ENCODE results near the gene SMYD3.
"Not testable (repeated sequence)": the region's sequence is repeated elsewhere in the genome, so short reads cannot be mapped to it uniquely, and the experiment has no call there.

Gene SMYD3

GRCh38 chr1:245776139-245776538, 730.9 kb downstream of the SMYD3 start:
- no peak for FAIRE-seq

DNA sequence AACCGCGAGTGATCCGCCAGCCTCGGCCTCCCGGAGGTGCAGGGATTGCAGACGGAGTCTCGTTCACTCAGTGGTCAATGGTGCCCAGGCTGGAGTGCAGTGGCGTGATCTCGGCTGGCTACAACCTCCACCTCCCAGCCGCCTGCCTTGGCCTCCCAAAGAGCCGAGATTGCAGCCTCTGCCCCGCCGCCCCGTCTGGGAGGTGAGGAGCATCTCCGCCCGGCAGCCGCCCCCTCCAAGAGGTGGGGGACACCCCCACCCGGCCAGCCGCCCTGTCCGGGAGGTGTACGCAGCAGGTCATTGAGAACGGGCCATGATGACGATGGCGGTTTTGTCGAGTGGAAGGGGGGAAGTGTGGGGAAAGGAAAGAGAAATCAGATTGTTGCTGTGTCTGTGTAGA, 732.1 kb downstream of the SMYD3 start:
- FAIRE-seq = not testable (repeated sequence)

DNA sequence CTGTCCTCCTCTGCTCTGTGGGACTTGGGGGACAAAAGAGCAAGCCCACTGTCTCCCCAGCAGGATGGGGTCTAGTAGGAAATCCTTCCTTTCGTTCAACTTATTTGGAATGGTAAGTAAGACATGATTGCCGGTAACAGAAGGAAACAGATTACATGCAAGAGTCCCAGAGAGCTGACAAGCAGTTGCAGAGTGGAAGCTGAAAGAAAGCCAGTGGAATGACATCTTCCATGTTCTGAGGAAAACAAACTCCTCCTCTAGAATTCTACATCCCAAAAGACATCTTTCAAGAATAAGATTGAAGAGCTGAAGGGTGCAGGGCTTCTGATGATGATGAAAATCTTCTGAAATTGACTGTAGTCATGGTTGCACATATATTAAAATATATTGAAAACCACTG, 732.9 kb downstream of the SMYD3 start:
- FAIRE-seq = no peak

DNA sequence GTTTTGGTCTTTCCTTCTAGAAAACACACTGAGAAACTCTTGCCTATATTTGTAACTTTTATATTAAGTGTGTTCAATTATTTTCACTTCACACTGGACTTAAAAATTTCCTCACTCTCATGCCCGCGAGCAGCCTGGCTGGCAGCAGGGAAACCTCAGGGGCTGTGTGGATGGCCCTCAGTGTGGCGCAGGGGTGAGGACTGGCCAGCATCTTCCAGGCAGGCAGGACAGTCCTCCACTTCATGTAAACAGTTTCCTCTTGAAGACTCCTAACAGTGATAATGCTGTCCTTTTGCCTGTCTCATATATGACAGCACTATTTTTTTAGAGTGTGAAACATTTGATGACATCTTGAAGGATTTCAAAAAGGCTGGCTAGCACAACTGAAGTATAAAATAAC, 733.7 kb downstream of the SMYD3 start:
- FAIRE-seq = no peak

DNA sequence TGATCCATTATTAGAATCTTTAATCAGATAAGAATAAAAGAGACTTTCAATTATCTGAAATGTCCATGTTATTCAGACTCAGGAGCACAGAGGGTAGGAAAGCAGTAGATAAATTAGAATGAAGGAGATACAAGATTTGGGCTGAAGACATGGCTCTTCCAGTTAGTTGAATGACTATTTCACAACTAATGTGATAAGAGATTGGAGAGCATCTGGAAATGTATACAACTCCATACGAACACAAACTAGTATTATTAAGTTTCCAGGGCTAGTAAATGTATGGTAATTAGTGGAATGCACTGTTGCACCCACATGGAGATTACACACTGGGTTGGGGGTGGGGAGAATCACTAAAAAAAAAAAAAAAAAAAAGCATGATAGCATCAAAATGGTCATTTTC, 734.3 kb downstream of the SMYD3 start:
- FAIRE-seq = no peak

DNA sequence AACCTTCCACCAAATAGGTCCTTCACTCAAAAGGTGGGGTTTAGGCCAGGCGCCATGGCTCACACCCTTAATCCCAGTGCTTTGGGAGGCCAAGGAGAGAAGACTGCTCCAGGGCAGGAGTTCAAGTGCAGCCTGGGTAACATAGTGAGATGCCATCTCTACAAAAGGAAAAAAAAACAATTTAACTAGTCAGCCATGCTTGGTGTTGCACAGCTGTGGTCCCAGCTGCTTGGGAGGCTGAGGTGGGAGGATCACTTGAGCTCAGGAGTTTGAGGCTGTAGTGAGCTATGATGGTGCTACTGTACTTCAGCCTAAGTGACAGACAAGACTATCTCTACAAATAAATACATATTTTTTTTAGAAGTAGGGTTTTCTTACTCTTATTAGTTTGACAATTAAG, 734.8 kb downstream of the SMYD3 start:
- FAIRE-seq = no peak

DNA sequence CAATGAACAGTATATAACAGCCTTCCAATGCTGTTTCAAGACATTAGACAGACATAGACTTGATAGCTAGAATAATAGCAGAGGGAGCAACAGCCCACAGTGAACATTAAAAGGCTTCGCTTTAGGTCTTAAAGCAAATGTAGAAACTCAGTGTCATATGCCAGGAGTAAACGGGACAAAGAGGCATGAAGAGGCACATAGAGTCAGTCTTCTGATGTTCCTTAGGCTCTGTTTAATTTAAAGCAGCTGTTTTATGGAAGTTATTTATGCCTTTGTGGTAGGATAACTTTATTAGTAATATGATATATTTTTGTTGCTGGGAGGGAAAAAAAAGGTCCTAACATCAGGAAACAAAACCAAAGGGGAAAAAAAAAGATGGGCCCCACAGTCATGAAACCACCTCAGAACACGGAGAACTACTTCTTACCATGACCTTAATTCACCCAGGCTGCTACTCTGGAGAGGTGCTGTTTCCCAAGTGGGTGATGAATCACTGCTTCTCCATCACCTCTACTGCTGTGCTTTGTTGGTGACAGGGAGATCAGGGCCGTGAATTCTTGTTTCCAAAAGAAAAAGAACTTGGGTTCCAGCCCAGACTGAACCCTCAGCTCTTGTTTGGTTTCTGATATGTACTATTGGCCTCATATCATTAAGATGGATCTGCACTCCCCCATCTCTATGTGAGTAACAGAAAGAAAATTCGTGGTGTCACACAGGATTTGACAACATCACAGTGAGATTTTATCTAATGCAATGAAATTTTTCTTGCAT, 735.4 kb downstream of the SMYD3 start:
- no peak for FAIRE-seq

DNA sequence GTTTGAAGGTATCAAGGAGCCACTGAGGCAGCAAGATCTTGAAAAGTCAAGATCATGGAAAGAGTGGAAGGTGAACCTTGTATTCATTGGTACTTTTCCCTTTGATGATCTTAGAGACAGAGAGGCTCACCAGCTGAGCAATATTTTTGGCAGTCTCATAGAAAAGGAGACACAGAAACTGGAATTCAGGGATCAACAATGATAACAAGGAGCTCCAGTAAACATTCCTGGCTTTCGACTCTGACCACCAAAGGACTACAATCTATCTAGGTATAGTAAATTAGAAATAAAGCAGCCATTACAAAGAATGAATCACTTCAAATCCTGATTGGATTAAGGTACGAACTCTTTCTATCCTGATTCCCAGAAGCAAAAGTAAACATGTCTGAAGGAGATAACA, 736.9 kb downstream of the SMYD3 start:
- FAIRE-seq = no peak

GRCh38 chr1:245768596-245768995, 738.5 kb downstream of the SMYD3 start:
- no peak for FAIRE-seq

DNA sequence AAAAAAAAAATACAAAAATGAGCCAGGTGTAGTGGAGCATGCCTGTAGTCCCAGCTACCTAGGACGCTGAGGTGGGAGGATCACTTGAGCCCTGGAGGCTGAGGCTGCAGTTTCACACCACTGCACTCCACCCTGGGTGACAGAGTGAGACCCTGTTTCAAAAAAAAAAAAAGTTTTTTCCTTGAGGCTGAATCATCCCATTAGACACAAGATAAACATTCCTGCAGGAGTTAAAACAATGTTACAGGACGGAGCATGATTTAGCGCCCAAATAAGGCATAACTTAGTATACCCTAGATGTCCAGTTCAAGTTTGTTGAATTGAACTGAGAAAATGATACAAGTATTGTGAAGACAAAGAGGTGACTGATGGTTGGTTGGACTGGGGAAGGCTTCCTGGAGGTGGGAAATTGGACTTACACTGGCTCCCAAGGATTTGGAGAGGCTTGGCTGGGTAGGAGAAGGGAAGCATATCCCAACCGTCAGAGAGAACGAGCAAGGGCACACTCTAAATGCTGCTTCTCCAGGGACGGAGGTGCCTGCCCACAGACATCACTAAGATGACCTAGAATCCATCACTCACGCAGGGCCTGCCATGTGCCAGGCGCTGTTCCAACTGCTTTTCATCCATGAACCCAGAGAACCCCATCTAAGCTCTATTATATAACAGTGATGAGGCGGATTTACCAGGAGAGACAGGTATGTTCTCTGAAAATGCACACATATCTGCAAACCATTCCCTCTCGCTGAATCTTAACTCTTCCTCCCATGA, 741.7 kb downstream of the SMYD3 start:
- no peak for FAIRE-seq

DNA sequence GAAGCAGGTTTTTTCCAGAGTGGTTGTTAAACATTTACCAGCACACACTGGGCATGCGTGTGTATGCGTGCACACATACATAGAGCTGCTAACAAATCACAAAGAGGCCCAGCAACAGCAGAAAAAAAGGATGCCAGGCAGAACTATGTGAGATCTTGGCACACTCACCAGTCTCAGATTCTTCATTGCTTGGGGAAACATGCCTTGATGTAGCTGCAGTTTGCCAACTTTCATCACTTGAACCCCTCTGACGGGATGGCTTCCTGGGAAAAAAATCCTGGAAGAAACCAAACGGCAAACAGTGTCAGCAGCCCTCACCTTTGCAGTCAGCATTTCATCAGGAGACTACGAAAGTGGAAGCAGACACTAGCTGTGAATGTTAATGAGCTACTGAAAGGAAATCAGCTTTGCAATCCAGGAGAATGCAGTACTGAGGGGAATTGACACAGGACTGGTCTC, 743.2 kb downstream of the SMYD3 start:
- FAIRE-seq = no peak

GRCh38 chr1:245762396-245762910, 744.6 kb downstream of the SMYD3 start:
- FAIRE-seq = no peak

GRCh38 chr1:245760301-245760700, 746.8 kb downstream of the SMYD3 start:
- FAIRE-seq = no peak

DNA sequence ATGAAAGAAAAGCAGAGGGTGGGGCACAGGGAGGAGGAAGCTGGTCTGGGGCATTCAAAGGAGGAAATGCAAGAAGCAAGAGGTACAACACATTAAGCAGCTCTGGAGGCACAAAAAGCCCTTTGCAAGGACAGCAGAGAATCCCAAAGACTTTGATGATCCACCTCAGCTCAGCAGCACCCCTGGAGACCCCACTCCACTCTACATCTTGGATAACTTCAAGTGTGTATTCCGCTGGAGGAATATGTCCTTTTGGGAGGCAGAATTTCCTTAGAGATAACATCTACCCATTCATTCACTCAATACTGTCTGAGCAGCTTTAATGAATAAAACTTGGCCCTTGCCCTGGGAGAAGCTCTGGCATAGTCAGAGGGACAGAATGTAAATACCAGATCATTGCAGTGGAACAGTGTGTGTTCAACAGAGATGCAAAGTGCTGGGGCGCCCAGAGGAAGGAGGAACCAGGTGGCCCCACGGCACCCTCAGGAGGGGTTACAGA, 752.6 kb downstream of the SMYD3 start:
- FAIRE-seq = no peak

GRCh38 chr1:245753807-245754206, 753.3 kb downstream of the SMYD3 start:
- no peak for FAIRE-seq

GRCh38 chr1:245752561-245752960, 754.5 kb downstream of the SMYD3 start:
- no peak for FAIRE-seq

DNA sequence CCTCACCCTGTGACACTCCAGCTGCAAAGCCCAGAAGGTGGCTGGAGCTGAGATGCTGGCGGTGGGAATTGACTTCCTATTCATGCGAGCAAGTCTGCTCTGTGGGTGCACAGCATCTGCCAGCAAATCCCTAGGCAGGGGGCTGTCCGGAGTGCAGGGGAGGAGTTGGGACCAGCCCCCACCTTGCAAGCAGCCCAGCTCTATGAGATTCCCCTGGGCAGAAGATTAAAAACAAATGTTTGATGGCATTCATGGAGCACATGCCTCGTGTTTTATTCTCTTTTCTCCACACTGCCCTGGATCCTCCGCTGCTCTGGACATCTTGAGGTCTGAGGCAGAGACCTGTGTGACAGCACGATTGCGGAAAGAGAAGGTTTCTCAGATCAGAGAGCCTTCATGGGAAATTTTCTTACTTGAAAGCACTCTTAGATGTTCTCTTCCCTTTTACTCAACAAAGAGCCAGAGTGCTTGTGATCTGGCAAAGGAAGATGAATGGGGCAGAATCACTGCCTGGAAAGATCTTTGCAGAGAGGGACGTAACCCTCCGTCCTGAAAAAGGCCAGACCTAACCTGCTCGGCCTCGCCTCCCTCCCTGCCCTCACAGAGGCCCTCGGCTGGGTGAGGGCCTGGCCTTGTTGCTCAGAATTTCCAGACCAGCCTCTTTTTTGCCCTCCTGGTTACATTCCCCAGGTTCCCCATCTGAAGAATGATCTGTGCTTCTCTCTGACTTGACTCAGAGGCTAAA, 755.2 kb downstream of the SMYD3 start:
- no peak for FAIRE-seq

DNA sequence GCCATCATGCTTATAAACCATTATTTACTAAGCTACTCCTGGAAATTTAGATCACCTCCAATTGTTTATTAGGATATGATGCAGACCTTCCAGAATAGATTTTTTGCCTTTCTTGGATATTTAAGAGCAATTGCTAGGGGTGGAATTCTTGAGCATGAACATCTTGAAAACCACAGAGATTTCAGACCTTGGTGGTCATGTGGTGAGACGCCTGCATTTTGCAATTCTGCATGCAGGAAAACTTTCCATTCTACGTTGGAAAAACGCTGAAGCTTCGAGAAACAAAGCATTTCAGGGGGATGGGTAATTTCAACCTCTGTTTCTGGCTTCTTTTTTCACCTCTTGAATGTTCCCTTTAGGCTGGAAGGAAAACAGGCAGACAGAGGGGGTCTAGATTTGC, 756.0 kb downstream of the SMYD3 start:
- FAIRE-seq = no peak

- FAIRE-seq = no peak
Observed at GRCh38 chr1:245750261-245750660, 756.8 kb downstream of the SMYD3 start.

GRCh38 chr1:245749053-245749452, 758.0 kb downstream of the SMYD3 start:
- no peak for FAIRE-seq

GRCh38 chr1:245748646-245749045, 758.4 kb downstream of the SMYD3 start:
- FAIRE-seq = no peak

GRCh38 chr1:245748240-245748639, 758.8 kb downstream of the SMYD3 start:
- FAIRE-seq = no peak

- FAIRE-seq = no peak
Observed at GRCh38 chr1:245742896-245743295, 764.2 kb downstream of the SMYD3 start.
